ENCODE measurements around the gene HIPK4. TPM values are rescaled to one million over a fixed set of nuclear protein-coding genes. Genes with fewer than 3 reads are reported as not detected.

The HIPK4 gene
- total RNA-seq, 1 experiment from 2014 or later = not detected

- CTCF ChIA-PET = no interaction called here
- POLR2A ChIA-PET = interaction anchor here (0.8 to 1.5 kb wide), 3 partner anchors 10 to 50 kb away, joined by 3 read pairs; partner anchors contain the start of gene BLVRB
Measured at GRCh38 chr19:40415768-40416167, 25.8 kb upstream of the HIPK4 start.

GRCh38 chr19:40414542-40415535 lies 24.9 kb upstream of the HIPK4 start:
- no peaks in the 10 kb centered on the region for H3K36me3 Mint-ChIP-seq (ENCODE audit: insufficient read depth, unreplicated experiment)
- CTCF ChIA-PET = no interaction called here
- DNase-seq = no peak
- no peaks in the 10 kb centered on the region for H3K9me3 ChIP-seq
- no peak overlapping the region for H3K4me3 Mint-ChIP-seq (ENCODE audit: unreplicated experiment)
- TF ChIP-seq CTCF (IDR thresholded peaks at IDR 0.05; ENCODE audit: insufficient read depth in 1 of 2, low read depth in 1 of 2, low read length in 1 of 2, severe bottlenecking in 1 of 2, unreplicated experiment in 1 of 2) = no peak
- H3K4me3 ChIP-seq (ENCODE audit: low read depth, low read length) = no peak overlapping the region
- intact Hi-C loops (cut with micrococcal nuclease; ENCODE audit: unreplicated experiment) = no loop called here
- H3K4me1 Mint-ChIP-seq (ENCODE audit: low read depth, unreplicated experiment) = peaks cover 7% of the 10 kb centered on the region
- no peaks in the 10 kb centered on the region for H3K27me3 Mint-ChIP-seq (ENCODE audit: insufficient read depth, unreplicated experiment)
- no peaks in the 10 kb centered on the region for H3K27me3 ChIP-seq (replicated peaks; ENCODE audit: control insufficient read depth, insufficient read depth, low read length)
- no peaks in the 10 kb centered on the region for H3K36me3 ChIP-seq (ENCODE audit: control insufficient read depth, insufficient read depth, low read length)
- 0 out of 2 replicates have a peak, but pooled peaks cover 4% of the 10 kb centered on the region for H3K4me1 ChIP-seq
- no peak overlapping the region for H3K27ac Mint-ChIP-seq (ENCODE audit: unreplicated experiment)
- no TSS peak for BruUV-seq (replicated peaks)
- POLR2A ChIA-PET = interaction anchor here (0.8 to 1.5 kb wide), 2 partner anchors 11 to 51 kb away, joined by 3 read pairs; partner anchors contain the start of gene BLVRB
- no peaks in the 10 kb centered on the region for H3K9me3 Mint-ChIP-seq (ENCODE audit: unreplicated experiment)

More at GRCh38 chr19:40415768-40416167, 25.8 kb upstream of the HIPK4 start:
- peaks cover 7% of the 10 kb centered on the region for H3K4me1 Mint-ChIP-seq (ENCODE audit: low read depth, unreplicated experiment)
- no peak for TF ChIP-seq CTCF (IDR thresholded peaks at IDR 0.05; ENCODE audit: insufficient read depth in 1 of 2, low read depth in 1 of 2, low read length in 1 of 2, severe bottlenecking in 1 of 2, unreplicated experiment in 1 of 2)
- H3K9me3 Mint-ChIP-seq (ENCODE audit: unreplicated experiment) = no peaks in the 10 kb centered on the region
- Histone ChIP-seq H3K27me3 (replicated peaks; ENCODE audit: control insufficient read depth, insufficient read depth, low read length) (no peaks in the 10 kb centered on the region), H3K4me1 (0 out of 2 replicates have a peak, but pooled peaks cover 4% of the 10 kb centered on the region), H3K9me3 (no peaks in the 10 kb centered on the region), H3K4me3 (ENCODE audit: low read depth, low read length) (no peak overlapping the region), H3K36me3 (ENCODE audit: control insufficient read depth, insufficient read depth, low read length) (no peaks in the 10 kb centered on the region)
- BruUV-seq (replicated peaks) = no TSS peak
- no peak overlapping the region for H3K27ac Mint-ChIP-seq (ENCODE audit: unreplicated experiment)
- H3K27me3 Mint-ChIP-seq (ENCODE audit: insufficient read depth, unreplicated experiment) = no peaks in the 10 kb centered on the region
- DNase-seq = no peak
- no peak overlapping the region for H3K4me3 Mint-ChIP-seq (ENCODE audit: unreplicated experiment)
- intact Hi-C loops (cut with micrococcal nuclease; ENCODE audit: unreplicated experiment) = no loop called here
- no peaks in the 10 kb centered on the region for H3K36me3 Mint-ChIP-seq (ENCODE audit: insufficient read depth, unreplicated experiment)

DNA sequence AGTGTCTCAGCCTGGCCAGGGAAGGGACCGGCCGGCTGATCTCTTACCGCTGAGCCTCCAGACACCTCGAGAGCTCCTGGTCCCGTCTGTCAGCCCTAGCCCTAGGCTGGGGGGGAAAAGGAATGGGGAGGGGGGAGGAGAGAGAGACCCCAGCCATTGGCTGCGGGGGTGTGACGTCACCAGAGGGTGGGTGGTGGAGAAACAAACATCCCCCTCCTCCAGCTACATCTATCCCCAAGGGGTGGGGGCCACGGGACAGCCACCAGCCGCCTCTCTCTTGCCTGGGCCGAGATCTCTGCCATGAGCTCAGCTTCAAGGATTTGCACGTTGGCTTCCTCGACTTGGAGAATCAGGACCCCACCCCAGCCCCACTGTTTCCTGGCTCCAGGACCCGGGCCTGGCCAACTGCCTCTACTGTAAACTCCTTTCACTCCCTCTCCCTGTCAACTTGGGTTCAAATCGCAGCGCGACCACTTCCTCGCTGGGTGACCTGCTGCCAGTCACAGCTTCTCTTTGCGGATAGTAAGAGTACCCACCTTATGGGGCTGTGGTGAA lies 23.4 kb upstream of the HIPK4 start, which contains the start of gene PRX:
Gene PRX, minus strand, starts transcription at position 88 of the 555 bp plus-strand sequence. CDS start 5,446 bp downstream, outside the sequence.
- no peaks in the 10 kb centered on the region for H3K27me3 Mint-ChIP-seq (ENCODE audit: insufficient read depth, unreplicated experiment)
- H3K4me1 ChIP-seq = 0 out of 2 replicates have a peak, but pooled peaks cover 4% of the 10 kb centered on the region
- H3K9me3 Mint-ChIP-seq (ENCODE audit: unreplicated experiment) = no peaks in the 10 kb centered on the region
- ChIA-PET POLR2A (interaction anchor here (0.9 kb wide), 1 partner anchor 8 kb away, joined by 4 read pairs; no protein-coding TSS in a partner anchor), CTCF (interaction anchor here (0.6 to 1.0 kb wide), 4 partner anchors 40 to 116 kb away, joined by 3 read pairs; no protein-coding TSS in a partner anchor)
- no peaks in the 10 kb centered on the region for H3K36me3 Mint-ChIP-seq (ENCODE audit: insufficient read depth, unreplicated experiment)
- H3K36me3 ChIP-seq (ENCODE audit: control insufficient read depth, insufficient read depth, low read length) = no peaks in the 10 kb centered on the region
- TF ChIP-seq CTCF (IDR thresholded peaks at IDR 0.05; ENCODE audit: insufficient read depth in 1 of 2, low read depth in 1 of 2, low read length in 1 of 2, severe bottlenecking in 1 of 2, unreplicated experiment in 1 of 2) = no peak
- no peak for DNase-seq
- no TSS peak for BruUV-seq (replicated peaks)
- no peak within 1 kb of the TSS for H3K27ac Mint-ChIP-seq (ENCODE audit: unreplicated experiment)
- H3K4me3 Mint-ChIP-seq (ENCODE audit: unreplicated experiment) = no peak within 1 kb of the TSS
- no peaks in the 10 kb centered on the region for H3K9me3 ChIP-seq
- intact Hi-C loops (cut with micrococcal nuclease; ENCODE audit: unreplicated experiment) = no loop called here
- peaks cover 7% of the 10 kb centered on the region for H3K4me1 Mint-ChIP-seq (ENCODE audit: low read depth, unreplicated experiment)
- H3K27me3 ChIP-seq (replicated peaks; ENCODE audit: control insufficient read depth, insufficient read depth, low read length) = no peaks in the 10 kb centered on the region
- H3K4me3 ChIP-seq (ENCODE audit: low read depth, low read length) = no peak within 1 kb of the TSS
